CD4-positive, alpha-beta T cell treated with Interleukin-15 for 1 hour (primary cell): ENCODE results near the gene BSN.

Source experiments
- DNase-seq: peaks from one replicate; pipeline ENCODE4 v3.0.0-alpha.2; 2020

BSN gene

GRCh38 chr3:49700014-49700413 is 145.7 kb downstream of the BSN start:
- no peak for DNase-seq

- DNase-seq: no peak
Measured at GRCh38 chr3:49700453-49701128, 146.3 kb downstream of the BSN start.

- no peak for DNase-seq
Measured at GRCh38 chr3:49701388-49702077, 147.3 kb downstream of the BSN start.

GRCh38 chr3:49702672-49703071 is 148.4 kb downstream of the BSN start:
- no peak for DNase-seq

- peak; percentile 73 for DNase-seq
Measured at GRCh38 chr3:49703443-49703927, 149.2 kb downstream of the BSN start.

GRCh38 chr3:49703956-49704355 is 149.7 kb downstream of the BSN start:
- DNase-seq: no peak

- no peak for DNase-seq
Measured at GRCh38 chr3:49704629-49705028, 150.4 kb downstream of the BSN start.

GRCh38 chr3:49705390-49705960 is 151.2 kb downstream of the BSN start:
- no peak for DNase-seq

- no peak for DNase-seq
Measured at GRCh38 chr3:49706456-49707112, 152.3 kb downstream of the BSN start.

GRCh38 chr3:49707113-49707480 is 152.8 kb downstream of the BSN start:
- no peak for DNase-seq

- DNase-seq: no peak
Measured at GRCh38 chr3:49709852-49710251, 155.6 kb downstream of the BSN start.

GRCh38 chr3:49711489-49711888 is 157.2 kb downstream of the BSN start:
- DNase-seq: no peak

- no peak for DNase-seq
Measured at GRCh38 chr3:49712166-49712565, 157.9 kb downstream of the BSN start.

GRCh38 chr3:49712631-49713317 is 158.5 kb downstream of the BSN start:
- no peak for DNase-seq

GRCh38 chr3:49713336-49714105 is 159.2 kb downstream of the BSN start:
- no peak for DNase-seq

- no peak for DNase-seq
Measured at GRCh38 chr3:49714728-49715550, 160.7 kb downstream of the BSN start.

GRCh38 chr3:49715611-49716121 is 161.4 kb downstream of the BSN start:
- DNase-seq: peak; percentile 15

- DNase-seq: no peak
Measured at GRCh38 chr3:49716169-49716568, 161.9 kb downstream of the BSN start.

GRCh38 chr3:49716691-49717210 is 162.5 kb downstream of the BSN start:
- DNase-seq: peak; percentile 4

- DNase-seq: peak; percentile 13
Measured at GRCh38 chr3:49717211-49717958, 163.1 kb downstream of the BSN start.
